HEK293 (cell line): ENCODE results near the gene STAC.

ENCODE experiments used
- MZF1 ChIP-seq: fragments of 450-650 bp; formaldehyde crosslinking; IDR thresholded peaks from 2 replicates; pipeline ENCODE4 v1.5.1; 2017; ENCODE audit warnings: missing biosample characterization, missing genetic modification characterization, borderline replicate concordance
- PRDM1 ChIP-seq: fragments of 450-650 bp; formaldehyde crosslinking; IDR thresholded peaks from 2 replicates; pipeline ENCODE4; 2016; ENCODE audit warnings: missing biosample characterization, missing genetic modification characterization
- SCRT1 ChIP-seq: fragments of 450-650 bp; formaldehyde crosslinking; IDR thresholded peaks from 2 replicates; pipeline ENCODE4 v1.5.1; 2016; ENCODE audit warnings: missing biosample characterization, missing genetic modification characterization, borderline replicate concordance
- ZBTB20 ChIP-seq: fragments of 450-650 bp; formaldehyde crosslinking; IDR thresholded peaks from 2 replicates; pipeline ENCODE4 v1.5.1; 2016; ENCODE audit warnings: missing biosample characterization, missing genetic modification characterization
- ZNF211 ChIP-seq: fragments of 450-650 bp; formaldehyde crosslinking; IDR thresholded peaks from 2 replicates; pipeline ENCODE4 v1.5.1; 2016; ENCODE audit warnings: low read depth, missing biosample characterization, missing genetic modification characterization
- ZNF335 ChIP-seq: fragments of 450-650 bp; formaldehyde crosslinking; conservative IDR thresholded peaks from 2 replicates; pipeline ENCODE4 v1.5.1; 2016; ENCODE audit warnings: missing biosample characterization, missing genetic modification characterization
- ZNF707 ChIP-seq: fragments of 450-650 bp; formaldehyde crosslinking; IDR thresholded peaks from 2 replicates; pipeline ENCODE4 v1.5.1; 2016; ENCODE audit warnings: missing biosample characterization, missing genetic modification characterization
- TF ChIP-seq, protein P1 (sequence below): fragments of 450-650 bp; formaldehyde crosslinking; IDR thresholded peaks from 2 replicates; pipeline ENCODE4 v1.5.1; 2016; ENCODE audit warnings: missing biosample characterization, missing genetic modification characterization
- TF ChIP-seq, protein P2 (sequence below): fragments of 450-650 bp; formaldehyde crosslinking; IDR thresholded peaks from 2 replicates; pipeline ENCODE4 v1.5.1; 2016; ENCODE audit warnings: missing biosample characterization, missing genetic modification characterization
- TF ChIP-seq, protein P3 (sequence below): fragments of 450-650 bp; formaldehyde crosslinking; IDR thresholded peaks from 2 replicates; pipeline ENCODE4 v1.5.1; 2016; ENCODE audit warnings: missing biosample characterization, missing genetic modification characterization
- TF ChIP-seq, protein P4 (sequence below): fragments of 450-650 bp; formaldehyde crosslinking; IDR thresholded peaks from 2 replicates; pipeline ENCODE4 v1.5.1; 2016; ENCODE audit warnings: missing biosample characterization, missing genetic modification characterization
- TF ChIP-seq, protein P5 (sequence below): sonication (generic); formaldehyde crosslinking; IDR thresholded peaks from 2 replicates; pipeline ENCODE4 v1.8.1; 2022; ENCODE audit warnings: mild to moderate bottlenecking, moderate library complexity, missing genetic modification reagents
- TF ChIP-seq, protein P6 (sequence below): fragments of 450-650 bp; formaldehyde crosslinking; IDR thresholded peaks from 2 replicates; pipeline ENCODE4 v1.5.1; 2016; ENCODE audit warnings: missing biosample characterization, missing genetic modification characterization
- TF ChIP-seq, protein P7 (sequence below): fragments of 450-650 bp; formaldehyde crosslinking; IDR thresholded peaks from 2 replicates; pipeline ENCODE4 v1.5.1; 2016; ENCODE audit warnings: missing biosample characterization, missing genetic modification characterization

DNA sequence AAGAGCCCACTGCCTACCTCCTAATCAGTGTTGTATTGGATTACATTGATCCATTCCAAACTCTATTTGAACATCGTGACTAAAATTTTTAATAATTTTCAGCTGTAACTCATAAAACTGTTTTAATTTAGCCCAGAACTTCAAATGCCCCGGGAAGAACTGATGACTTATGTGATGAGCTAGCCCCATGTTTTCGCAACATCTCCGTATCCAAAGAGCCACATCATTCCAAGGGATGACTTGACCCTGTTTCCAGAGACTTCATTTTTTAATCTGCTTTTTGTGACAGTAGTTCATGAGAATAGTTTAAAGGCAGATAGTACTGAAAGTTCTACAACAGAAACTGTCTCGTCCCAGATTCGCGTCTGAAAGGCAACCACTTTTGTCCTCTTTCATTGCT, 97.4 kb downstream of the STAC start:
- TF ChIP-seq, protein P1, sequence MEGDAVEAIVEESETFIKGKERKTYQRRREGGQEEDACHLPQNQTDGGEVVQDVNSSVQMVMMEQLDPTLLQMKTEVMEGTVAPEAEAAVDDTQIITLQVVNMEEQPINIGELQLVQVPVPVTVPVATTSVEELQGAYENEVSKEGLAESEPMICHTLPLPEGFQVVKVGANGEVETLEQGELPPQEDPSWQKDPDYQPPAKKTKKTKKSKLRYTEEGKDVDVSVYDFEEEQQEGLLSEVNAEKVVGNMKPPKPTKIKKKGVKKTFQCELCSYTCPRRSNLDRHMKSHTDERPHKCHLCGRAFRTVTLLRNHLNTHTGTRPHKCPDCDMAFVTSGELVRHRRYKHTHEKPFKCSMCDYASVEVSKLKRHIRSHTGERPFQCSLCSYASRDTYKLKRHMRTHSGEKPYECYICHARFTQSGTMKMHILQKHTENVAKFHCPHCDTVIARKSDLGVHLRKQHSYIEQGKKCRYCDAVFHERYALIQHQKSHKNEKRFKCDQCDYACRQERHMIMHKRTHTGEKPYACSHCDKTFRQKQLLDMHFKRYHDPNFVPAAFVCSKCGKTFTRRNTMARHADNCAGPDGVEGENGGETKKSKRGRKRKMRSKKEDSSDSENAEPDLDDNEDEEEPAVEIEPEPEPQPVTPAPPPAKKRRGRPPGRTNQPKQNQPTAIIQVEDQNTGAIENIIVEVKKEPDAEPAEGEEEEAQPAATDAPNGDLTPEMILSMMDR = no peak
- TF ChIP-seq PRDM1 (tag by site-specific recombination) (no peak), MZF1 (tag by site-specific recombination) (no peak), ZNF707 (no peak), ZBTB20 (tag by site-specific recombination) (no peak), SCRT1 (tag by site-specific recombination) (no peak), ZNF211 (tag by site-specific recombination) (no peak), ZNF335 (tag by site-specific recombination) (no peak)
- TF ChIP-seq, protein P2, sequence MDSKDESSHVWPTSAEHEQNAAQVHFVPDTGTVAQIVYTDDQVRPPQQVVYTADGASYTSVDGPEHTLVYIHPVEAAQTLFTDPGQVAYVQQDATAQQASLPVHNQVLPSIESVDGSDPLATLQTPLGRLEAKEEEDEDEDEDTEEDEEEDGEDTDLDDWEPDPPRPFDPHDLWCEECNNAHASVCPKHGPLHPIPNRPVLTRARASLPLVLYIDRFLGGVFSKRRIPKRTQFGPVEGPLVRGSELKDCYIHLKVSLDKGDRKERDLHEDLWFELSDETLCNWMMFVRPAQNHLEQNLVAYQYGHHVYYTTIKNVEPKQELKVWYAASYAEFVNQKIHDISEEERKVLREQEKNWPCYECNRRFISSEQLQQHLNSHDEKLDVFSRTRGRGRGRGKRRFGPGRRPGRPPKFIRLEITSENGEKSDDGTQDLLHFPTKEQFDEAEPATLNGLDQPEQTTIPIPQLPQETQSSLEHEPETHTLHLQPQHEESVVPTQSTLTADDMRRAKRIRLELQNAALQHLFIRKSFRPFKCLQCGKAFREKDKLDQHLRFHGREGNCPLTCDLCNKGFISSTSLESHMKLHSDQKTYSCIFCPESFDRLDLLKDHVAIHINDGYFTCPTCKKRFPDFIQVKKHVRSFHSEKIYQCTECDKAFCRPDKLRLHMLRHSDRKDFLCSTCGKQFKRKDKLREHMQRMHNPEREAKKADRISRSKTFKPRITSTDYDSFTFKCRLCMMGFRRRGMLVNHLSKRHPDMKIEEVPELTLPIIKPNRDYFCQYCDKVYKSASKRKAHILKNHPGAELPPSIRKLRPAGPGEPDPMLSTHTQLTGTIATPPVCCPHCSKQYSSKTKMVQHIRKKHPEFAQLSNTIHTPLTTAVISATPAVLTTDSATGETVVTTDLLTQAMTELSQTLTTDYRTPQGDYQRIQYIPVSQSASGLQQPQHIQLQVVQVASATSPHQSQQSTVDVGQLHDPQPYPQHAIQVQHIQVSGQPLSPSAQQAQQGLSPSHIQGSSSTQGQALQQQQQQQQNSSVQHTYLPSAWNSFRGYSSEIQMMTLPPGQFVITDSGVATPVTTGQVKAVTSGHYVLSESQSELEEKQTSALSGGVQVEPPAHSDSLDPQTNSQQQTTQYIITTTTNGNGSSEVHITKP (tag by site-specific recombination) = no peak
- TF ChIP-seq, protein P3, sequence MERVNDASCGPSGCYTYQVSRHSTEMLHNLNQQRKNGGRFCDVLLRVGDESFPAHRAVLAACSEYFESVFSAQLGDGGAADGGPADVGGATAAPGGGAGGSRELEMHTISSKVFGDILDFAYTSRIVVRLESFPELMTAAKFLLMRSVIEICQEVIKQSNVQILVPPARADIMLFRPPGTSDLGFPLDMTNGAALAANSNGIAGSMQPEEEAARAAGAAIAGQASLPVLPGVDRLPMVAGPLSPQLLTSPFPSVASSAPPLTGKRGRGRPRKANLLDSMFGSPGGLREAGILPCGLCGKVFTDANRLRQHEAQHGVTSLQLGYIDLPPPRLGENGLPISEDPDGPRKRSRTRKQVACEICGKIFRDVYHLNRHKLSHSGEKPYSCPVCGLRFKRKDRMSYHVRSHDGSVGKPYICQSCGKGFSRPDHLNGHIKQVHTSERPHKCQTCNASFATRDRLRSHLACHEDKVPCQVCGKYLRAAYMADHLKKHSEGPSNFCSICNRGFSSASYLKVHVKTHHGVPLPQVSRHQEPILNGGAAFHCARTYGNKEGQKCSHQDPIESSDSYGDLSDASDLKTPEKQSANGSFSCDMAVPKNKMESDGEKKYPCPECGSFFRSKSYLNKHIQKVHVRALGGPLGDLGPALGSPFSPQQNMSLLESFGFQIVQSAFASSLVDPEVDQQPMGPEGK (tag by site-specific recombination) = no peak
- TF ChIP-seq, protein P4, sequence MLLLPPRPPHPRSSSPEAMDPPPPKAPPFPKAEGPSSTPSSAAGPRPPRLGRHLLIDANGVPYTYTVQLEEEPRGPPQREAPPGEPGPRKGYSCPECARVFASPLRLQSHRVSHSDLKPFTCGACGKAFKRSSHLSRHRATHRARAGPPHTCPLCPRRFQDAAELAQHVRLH (tag by site-specific recombination) = no peak
- TF ChIP-seq, protein P5, sequence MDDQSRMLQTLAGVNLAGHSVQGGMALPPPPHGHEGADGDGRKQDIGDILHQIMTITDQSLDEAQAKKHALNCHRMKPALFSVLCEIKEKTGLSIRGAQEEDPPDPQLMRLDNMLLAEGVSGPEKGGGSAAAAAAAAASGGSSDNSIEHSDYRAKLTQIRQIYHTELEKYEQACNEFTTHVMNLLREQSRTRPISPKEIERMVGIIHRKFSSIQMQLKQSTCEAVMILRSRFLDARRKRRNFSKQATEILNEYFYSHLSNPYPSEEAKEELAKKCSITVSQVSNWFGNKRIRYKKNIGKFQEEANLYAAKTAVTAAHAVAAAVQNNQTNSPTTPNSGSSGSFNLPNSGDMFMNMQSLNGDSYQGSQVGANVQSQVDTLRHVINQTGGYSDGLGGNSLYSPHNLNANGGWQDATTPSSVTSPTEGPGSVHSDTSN (CRISPR knock-in tag) = no peak
- TF ChIP-seq, protein P6, sequence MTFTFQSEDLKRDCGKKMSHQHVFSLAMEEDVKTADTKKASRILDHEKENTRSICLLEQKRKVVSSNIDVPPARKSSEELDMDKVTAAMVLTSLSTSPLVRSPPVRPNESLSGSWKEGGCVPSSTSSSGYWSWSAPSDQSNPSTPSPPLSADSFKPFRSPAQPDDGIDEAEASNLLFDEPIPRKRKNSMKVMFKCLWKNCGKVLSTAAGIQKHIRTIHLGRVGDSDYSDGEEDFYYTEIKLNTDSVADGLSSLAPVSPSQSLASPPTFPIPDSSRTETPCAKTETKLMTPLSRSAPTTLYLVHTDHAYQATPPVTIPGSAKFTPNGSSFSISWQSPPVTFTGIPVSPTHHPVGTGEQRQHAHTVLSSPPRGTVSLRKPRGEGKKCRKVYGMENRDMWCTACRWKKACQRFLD (tag by site-specific recombination) = no peak
- TF ChIP-seq, protein P7, sequence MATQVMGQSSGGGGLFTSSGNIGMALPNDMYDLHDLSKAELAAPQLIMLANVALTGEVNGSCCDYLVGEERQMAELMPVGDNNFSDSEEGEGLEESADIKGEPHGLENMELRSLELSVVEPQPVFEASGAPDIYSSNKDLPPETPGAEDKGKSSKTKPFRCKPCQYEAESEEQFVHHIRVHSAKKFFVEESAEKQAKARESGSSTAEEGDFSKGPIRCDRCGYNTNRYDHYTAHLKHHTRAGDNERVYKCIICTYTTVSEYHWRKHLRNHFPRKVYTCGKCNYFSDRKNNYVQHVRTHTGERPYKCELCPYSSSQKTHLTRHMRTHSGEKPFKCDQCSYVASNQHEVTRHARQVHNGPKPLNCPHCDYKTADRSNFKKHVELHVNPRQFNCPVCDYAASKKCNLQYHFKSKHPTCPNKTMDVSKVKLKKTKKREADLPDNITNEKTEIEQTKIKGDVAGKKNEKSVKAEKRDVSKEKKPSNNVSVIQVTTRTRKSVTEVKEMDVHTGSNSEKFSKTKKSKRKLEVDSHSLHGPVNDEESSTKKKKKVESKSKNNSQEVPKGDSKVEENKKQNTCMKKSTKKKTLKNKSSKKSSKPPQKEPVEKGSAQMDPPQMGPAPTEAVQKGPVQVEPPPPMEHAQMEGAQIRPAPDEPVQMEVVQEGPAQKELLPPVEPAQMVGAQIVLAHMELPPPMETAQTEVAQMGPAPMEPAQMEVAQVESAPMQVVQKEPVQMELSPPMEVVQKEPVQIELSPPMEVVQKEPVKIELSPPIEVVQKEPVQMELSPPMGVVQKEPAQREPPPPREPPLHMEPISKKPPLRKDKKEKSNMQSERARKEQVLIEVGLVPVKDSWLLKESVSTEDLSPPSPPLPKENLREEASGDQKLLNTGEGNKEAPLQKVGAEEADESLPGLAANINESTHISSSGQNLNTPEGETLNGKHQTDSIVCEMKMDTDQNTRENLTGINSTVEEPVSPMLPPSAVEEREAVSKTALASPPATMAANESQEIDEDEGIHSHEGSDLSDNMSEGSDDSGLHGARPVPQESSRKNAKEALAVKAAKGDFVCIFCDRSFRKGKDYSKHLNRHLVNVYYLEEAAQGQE (tag by site-specific recombination) = no peak
